SK-N-SH (cell line): ENCODE results near the gene CLASP1. TPM values are rescaled to one million over a fixed set of nuclear protein-coding genes. Genes with fewer than 3 reads are reported as not detected.
"Not testable (repeated sequence)": the region's sequence is repeated elsewhere in the genome, so short reads cannot be mapped to it uniquely, and the experiment has no call there.

Source experiments
- CTCF ChIA-PET: fragments of 300-600, 350-600 bp; formaldehyde crosslinking; extraction: SDS; loops from one replicate; lab custom pipeline; 2021; lab: Yijun Ruan, JAX
- POLR2A ChIA-PET: fragments of 350-600 bp; sonication (Branson Sonifier 250); formaldehyde crosslinking; extraction: SDS; loops from one replicate; lab custom pipeline; 2020; ENCODE audit warnings: antibody characterized with exemption, inconsistent platforms; lab: Yijun Ruan, JAX
- DNase-seq: peaks from one replicate; pipeline ENCODE4 v3.0.0; 2012
- H2AFZ ChIP-seq: fragments of 200-600 bp; sonication (generic); 2 replicates; pipeline ENCODE4 v1.8.1; 2016; ENCODE audit warnings: antibody characterized with exemption, mild to moderate bottlenecking, low read depth
- H3F3A ChIP-seq: fragments of 200-600 bp; sonication (generic); replicated peaks from 2 replicates; pipeline ENCODE3; 2016; ENCODE audit warnings: antibody characterized with exemption, mild to moderate bottlenecking; ENCODE audit not compliant: insufficient read depth
- H3K27ac ChIP-seq, 2 experiments: fragments of 200-500 bp in 1 of 2; fragments of 200-600 bp in 1 of 2; sonication (Bioruptor generic) in 1 of 2; sonication (generic), shearing (Covaris generic) in 1 of 2; 2 replicates each; pipeline versions ENCODE4 v1.5.1 to v1.6.1; 2014 to 2016; ENCODE audit warnings: low read depth in 2 of 2, inconsistent platforms in 1 of 2, low read length in 1 of 2, mild to moderate bottlenecking in 1 of 2, mixed read lengths in 1 of 2
- H3K27me3 ChIP-seq: fragments of 200-600 bp; sonication (generic), shearing (Covaris generic); 2 replicates; pipeline ENCODE4 v1.6.1; 2016; ENCODE audit warnings: mixed run types; ENCODE audit not compliant: insufficient read depth
- H3K36me3 ChIP-seq, 2 experiments: fragments of 200-500 bp in 1 of 2; fragments of 200-600 bp in 1 of 2; sonication (Bioruptor generic) in 1 of 2; sonication (generic) in 1 of 2; replicated peaks in 1 of 2; 2 replicates each; pipeline versions ENCODE3 to v1.5.1; 2014 to 2016; ENCODE audit warnings: low read length in 1 of 2, mild to moderate bottlenecking in 1 of 2; ENCODE audit not compliant: insufficient read depth in 2 of 2, control insufficient read depth in 1 of 2
- H3K4me1 ChIP-seq, 2 experiments: fragments of 200-500 bp in 1 of 2; fragments of 200-600 bp in 1 of 2; sonication (Bioruptor generic) in 1 of 2; sonication (generic), shearing (Covaris generic) in 1 of 2; 2 replicates each; pipeline versions ENCODE4 v1.5.1 to v1.6.1; 2014 to 2016; ENCODE audit warnings: low read depth in 1 of 2, low read length in 1 of 2, mixed run types in 1 of 2; ENCODE audit not compliant: insufficient read depth in 2 of 2, control insufficient read depth in 1 of 2
- H3K4me2 ChIP-seq: fragments of 200-600 bp; sonication (generic), shearing (Covaris generic); 2 replicates; pipeline ENCODE4 v1.6.1; 2017; ENCODE audit warnings: mixed run types
- H3K4me3 ChIP-seq, 2 experiments: fragments of 200-500 bp in 1 of 2; fragments of 200-600 bp in 1 of 2; sonication (Bioruptor generic) in 1 of 2; sonication (generic), shearing (Covaris generic) in 1 of 2; 2 replicates each; pipeline versions ENCODE4 v1.5.1 to v1.8.1; 2014 to 2016; ENCODE audit warnings: low read depth in 2 of 2, inconsistent platforms in 1 of 2, low read length in 1 of 2, mild to moderate bottlenecking in 1 of 2, mixed read lengths in 1 of 2, moderate library complexity in 1 of 2
- H3K79me2 ChIP-seq: fragments of 200-600 bp; sonication (generic); 2 replicates; pipeline ENCODE4 v1.8.1; 2017; ENCODE audit warnings: mild to moderate bottlenecking; ENCODE audit not compliant: insufficient read depth
- H3K9ac ChIP-seq: fragments of 200-600 bp; sonication (generic); 2 replicates; pipeline ENCODE4 v1.6.1; 2017; ENCODE audit warnings: mixed run types
- H3K9me2 ChIP-seq: fragments of 200-600 bp; sonication (generic); 2 replicates; pipeline ENCODE4 v1.6.1; 2017; ENCODE audit warnings: mixed run types
- H3K9me3 ChIP-seq: fragments of 200-600 bp; sonication (generic); 2 replicates; pipeline ENCODE4 v1.6.1; 2017; ENCODE audit warnings: mixed run types, mild to moderate bottlenecking, moderate library complexity
- H4K20me1 ChIP-seq: fragments of 200-600 bp; sonication (generic); 2 replicates; pipeline ENCODE4 v1.6.1; 2017; ENCODE audit warnings: mild to moderate bottlenecking, mixed run types; ENCODE audit not compliant: insufficient read depth
- RCOR1 ChIP-seq: fragments of 150-350 bp; IDR thresholded peaks from 2 replicates; pipeline ENCODE4 v1.6.1; 2017; ENCODE audit warnings: antibody characterized with exemption, low read length
- WGBS: methylation state at CpG from one replicate; pipeline ENCODE4 v1.1.6; 2017; ENCODE audit warnings: low lambda C conversion rate; 5-methylcytosine and 5-hydroxymethylcytosine counted together
- polyA plus RNA-seq, 3 experiments: library from polyadenylated mRNA; depleted of rRNA; stranded (reverse); fragments of >200 nt; gene quantifications; 2 replicates each; pipeline ENCODE4 v1.2.3, GENCODE V29; 2012
- TF ChIP-seq, protein P1 (sequence below): IDR thresholded peaks from 2 replicates; pipeline ENCODE4 v1.4.0; 2012; ENCODE audit warnings: low read depth
- TF ChIP-seq, protein P2 (sequence below): IDR thresholded peaks from 2 replicates; pipeline ENCODE4 v1.6.1; 2012; ENCODE audit warnings: mild to moderate bottlenecking, low read depth, low read length, moderate library complexity

Gene CLASP1
- polyA plus RNA-seq, 1 of the 3 experiments (the other 2 are of a cell fraction) = 4.9 TPM

DNA sequence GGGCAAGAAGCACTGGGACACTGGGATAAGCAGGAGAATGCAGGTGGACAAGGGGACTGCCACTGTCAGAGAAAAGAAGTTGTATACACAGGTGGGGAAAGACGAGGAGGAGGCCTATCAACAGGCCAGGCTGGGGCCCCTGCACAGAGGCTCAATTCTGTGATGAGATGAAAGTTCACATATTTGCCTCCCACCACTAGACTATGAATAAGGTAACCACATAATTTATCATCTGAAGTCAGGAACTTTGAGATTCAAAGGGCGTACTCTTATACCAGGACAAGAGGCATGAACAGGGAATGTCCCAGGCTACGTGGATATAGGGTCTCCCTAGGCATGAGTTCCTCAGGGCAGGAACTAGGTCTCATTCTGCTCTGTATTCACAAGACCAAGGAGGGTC, 84.4 kb downstream of the CLASP1 start:
- H2AFZ ChIP-seq = no peak overlapping the region
- no peak overlapping the region for H3K4me3 ChIP-seq
- peaks cover 21% of the 10 kb centered on the region for H4K20me1 ChIP-seq
- peaks cover 25% of the 10 kb centered on the region for H3F3A ChIP-seq
- H3K9me3 ChIP-seq = no peaks in the 10 kb centered on the region
- H3K9ac ChIP-seq = no peak overlapping the region
- no peaks in the 10 kb centered on the region for H3K27me3 ChIP-seq
- H3K4me2 ChIP-seq = no peak overlapping the region
- 94% methylated on average over 2 of the region's 3 CpGs for WGBS
- H3K4me1 ChIP-seq = peaks cover 19% of the 10 kb centered on the region in 2 experiments; a peak in 3 of 4 replicates
- no peak for DNase-seq
- POLR2A ChIA-PET = interaction anchor here (1.2 to 2.5 kb wide), 3 partner anchors 17 to 85 kb away, joined by 3 to 8 read pairs (median 3); partner anchors contain the start of genes CLASP1 and RNU4ATAC
- H3K9me2 ChIP-seq = no peaks in the 10 kb centered on the region
- H3K27ac ChIP-seq = peak overlapping the region in 1 of 2 experiments; percentile 0; a peak in 1 of 4 replicates
- TF ChIP-seq RCOR1 = no peak
- TF ChIP-seq, protein P1, sequence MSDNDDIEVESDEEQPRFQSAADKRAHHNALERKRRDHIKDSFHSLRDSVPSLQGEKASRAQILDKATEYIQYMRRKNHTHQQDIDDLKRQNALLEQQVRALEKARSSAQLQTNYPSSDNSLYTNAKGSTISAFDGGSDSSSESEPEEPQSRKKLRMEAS = no peak
- TF ChIP-seq, protein P2, sequence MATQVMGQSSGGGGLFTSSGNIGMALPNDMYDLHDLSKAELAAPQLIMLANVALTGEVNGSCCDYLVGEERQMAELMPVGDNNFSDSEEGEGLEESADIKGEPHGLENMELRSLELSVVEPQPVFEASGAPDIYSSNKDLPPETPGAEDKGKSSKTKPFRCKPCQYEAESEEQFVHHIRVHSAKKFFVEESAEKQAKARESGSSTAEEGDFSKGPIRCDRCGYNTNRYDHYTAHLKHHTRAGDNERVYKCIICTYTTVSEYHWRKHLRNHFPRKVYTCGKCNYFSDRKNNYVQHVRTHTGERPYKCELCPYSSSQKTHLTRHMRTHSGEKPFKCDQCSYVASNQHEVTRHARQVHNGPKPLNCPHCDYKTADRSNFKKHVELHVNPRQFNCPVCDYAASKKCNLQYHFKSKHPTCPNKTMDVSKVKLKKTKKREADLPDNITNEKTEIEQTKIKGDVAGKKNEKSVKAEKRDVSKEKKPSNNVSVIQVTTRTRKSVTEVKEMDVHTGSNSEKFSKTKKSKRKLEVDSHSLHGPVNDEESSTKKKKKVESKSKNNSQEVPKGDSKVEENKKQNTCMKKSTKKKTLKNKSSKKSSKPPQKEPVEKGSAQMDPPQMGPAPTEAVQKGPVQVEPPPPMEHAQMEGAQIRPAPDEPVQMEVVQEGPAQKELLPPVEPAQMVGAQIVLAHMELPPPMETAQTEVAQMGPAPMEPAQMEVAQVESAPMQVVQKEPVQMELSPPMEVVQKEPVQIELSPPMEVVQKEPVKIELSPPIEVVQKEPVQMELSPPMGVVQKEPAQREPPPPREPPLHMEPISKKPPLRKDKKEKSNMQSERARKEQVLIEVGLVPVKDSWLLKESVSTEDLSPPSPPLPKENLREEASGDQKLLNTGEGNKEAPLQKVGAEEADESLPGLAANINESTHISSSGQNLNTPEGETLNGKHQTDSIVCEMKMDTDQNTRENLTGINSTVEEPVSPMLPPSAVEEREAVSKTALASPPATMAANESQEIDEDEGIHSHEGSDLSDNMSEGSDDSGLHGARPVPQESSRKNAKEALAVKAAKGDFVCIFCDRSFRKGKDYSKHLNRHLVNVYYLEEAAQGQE = no peak
- CTCF ChIA-PET = interaction anchor here (1.3 kb wide), 2 partner anchors 31 to 34 kb away, joined by 4 to 6 read pairs; partner anchors contain the start of gene RNU4ATAC
- peaks cover 51% of the 10 kb centered on the region for H3K79me2 ChIP-seq
- H3K36me3 ChIP-seq = no peaks in the 10 kb centered on the region

DNA sequence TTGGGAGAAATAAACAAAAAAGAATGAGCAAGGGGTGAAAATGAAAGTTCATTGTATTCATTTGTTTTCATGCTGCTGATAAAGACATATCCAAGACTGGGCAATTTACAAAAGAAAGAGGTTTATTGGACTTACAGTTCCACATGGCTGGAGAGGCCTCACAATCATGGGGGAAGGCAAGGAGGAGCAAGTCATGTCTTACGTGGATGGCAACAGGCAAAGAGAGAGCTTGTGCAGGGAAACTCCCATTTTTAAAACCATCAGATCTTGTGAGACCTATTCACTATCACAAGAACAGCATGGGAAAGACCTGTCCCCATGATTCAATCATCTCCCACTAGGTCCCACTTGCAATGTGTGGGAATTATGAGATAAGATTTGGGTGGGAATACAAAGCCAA, 85.5 kb downstream of the CLASP1 start:
- H3K36me3 ChIP-seq, H3K4me2 ChIP-seq, POLR2A ChIA-PET, H3K27me3 ChIP-seq, H3K9ac ChIP-seq, H3K4me3 ChIP-seq, H3K27ac ChIP-seq, H3K9me3 ChIP-seq, DNase-seq, H3K9me2 ChIP-seq, H2AFZ ChIP-seq: not testable (repeated sequence)
- H3K79me2 ChIP-seq = peaks cover 62% of the 10 kb centered on the region
- peaks cover 19% of the 10 kb centered on the region in 2 experiments; a peak in 3 of 4 replicates for H3K4me1 ChIP-seq
- WGBS = 100% methylated on average over 1 of the region's 1 CpG
- CTCF ChIA-PET = interaction anchor here (1.3 to 3.8 kb wide), 2 partner anchors 32 to 33 kb away, joined by 4 to 11 read pairs; partner anchors contain the start of gene RNU4ATAC
- H4K20me1 ChIP-seq = peaks cover 21% of the 10 kb centered on the region
- H3F3A ChIP-seq = peaks cover 25% of the 10 kb centered on the region
